GM18951 (cell line): ENCODE data around the gene TMEM163.
"Not testable (repeated sequence)": the region's sequence is repeated elsewhere in the genome, so short reads cannot be mapped to it uniquely, and the experiment has no call there.

Experiments
- POLR2A ChIP-seq: IDR thresholded peaks from 4 replicates; pipeline ENCODE4 v1.6.1; 2011; ENCODE audit warnings: mild to moderate bottlenecking; ENCODE audit not compliant: insufficient read length, insufficient read depth; ENCODE audit errors: extremely low read depth
- in situ Hi-C: fragments of 300-500 bp; cut with MboI; formaldehyde crosslinking; loops from one replicate; pipeline ENCODE4 v1.12.0; 2022; ENCODE audit warnings: low sequenced_read_pairs, mixed read lengths, inconsistent platforms; ENCODE audit not compliant: unreplicated experiment

The TMEM163 gene

GRCh38 chr2:134591526-134591925 is 127.3 kb downstream of the TMEM163 start:
- in situ Hi-C loops: no loop called here
- TF ChIP-seq POLR2A: no peak

GRCh38 chr2:134590679-134591078 is 128.1 kb downstream of the TMEM163 start:
- in situ Hi-C loops: no loop called here
- no peak for TF ChIP-seq POLR2A

GRCh38 chr2:134589171-134590083 is 129.4 kb downstream of the TMEM163 start:
- in situ Hi-C loops: not testable (repeated sequence)

GRCh38 chr2:134588556-134588955 is 130.2 kb downstream of the TMEM163 start:
- no peak for TF ChIP-seq POLR2A
- in situ Hi-C loops: no loop called here

- TF ChIP-seq POLR2A: no peak
- in situ Hi-C loops: no loop called here
Observed at GRCh38 chr2:134586326-134586965, 132.4 kb downstream of the TMEM163 start.

GRCh38 chr2:134583997-134584520 is 134.7 kb downstream of the TMEM163 start:
- TF ChIP-seq POLR2A: no peak
- in situ Hi-C loops: no loop called here

- in situ Hi-C loops: no loop called here
- TF ChIP-seq POLR2A: no peak
Observed at GRCh38 chr2:134583462-134583861, 135.3 kb downstream of the TMEM163 start.

- in situ Hi-C loops: no loop called here
- TF ChIP-seq POLR2A: no peak
Observed at GRCh38 chr2:134582547-134582899, 136.3 kb downstream of the TMEM163 start.

GRCh38 chr2:134581877-134582546 is 136.8 kb downstream of the TMEM163 start:
- TF ChIP-seq POLR2A: no peak
- in situ Hi-C loops: no loop called here

- in situ Hi-C loops: no loop called here
- no peak for TF ChIP-seq POLR2A
Observed at GRCh38 chr2:134578316-134578715, 140.5 kb downstream of the TMEM163 start.

GRCh38 chr2:134576478-134576877 is 142.3 kb downstream of the TMEM163 start:
- in situ Hi-C loops: no loop called here
- no peak for TF ChIP-seq POLR2A

- in situ Hi-C loops: no loop called here
- no peak for TF ChIP-seq POLR2A
Observed at GRCh38 chr2:134575888-134576287, 142.9 kb downstream of the TMEM163 start.

- no peak for TF ChIP-seq POLR2A
- in situ Hi-C loops: no loop called here
Observed at GRCh38 chr2:134574611-134575330, 144.0 kb downstream of the TMEM163 start.
